ENCODE data around the gene RAI2.

RAI2 gene

DNA sequence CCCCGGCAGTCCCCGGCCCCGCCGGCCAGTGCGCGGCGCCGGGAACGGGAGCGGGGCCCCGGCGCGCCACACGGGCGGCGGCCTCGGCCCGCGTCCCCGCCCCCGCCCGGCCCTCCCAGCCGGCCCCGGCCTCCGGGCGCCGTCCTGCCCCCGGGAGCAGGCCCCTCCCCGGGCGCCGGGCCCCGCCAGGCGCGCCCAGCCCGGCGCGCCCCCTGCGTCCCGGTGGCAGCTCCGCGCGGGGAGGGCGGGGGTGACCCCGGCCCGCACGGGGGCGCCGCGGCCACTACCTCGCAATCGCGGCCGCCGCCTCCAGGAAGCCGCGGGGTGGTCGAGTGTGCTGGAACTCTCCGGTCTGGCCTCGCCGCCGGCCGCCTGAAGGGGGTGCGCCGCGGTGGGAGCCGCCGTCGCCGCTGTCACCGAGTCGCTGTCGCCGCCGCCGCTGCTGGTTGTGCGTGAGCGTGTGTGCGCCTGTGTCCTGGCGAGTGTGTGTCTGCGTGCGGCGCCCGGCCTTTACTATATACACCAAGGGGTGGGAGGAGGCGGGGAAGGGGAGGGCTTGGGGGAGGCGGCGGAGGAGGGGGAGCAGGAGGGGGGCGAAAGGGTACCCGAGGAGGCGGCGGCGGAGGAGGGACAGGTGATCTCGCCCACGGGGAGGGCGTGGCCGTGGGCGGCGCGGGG lies at the start of gene RAI2:
Gene RAI2, minus strand, starts transcription at position 488 of the 678 bp plus-strand sequence. CDS start 59,288 bp downstream, outside the sequence.
- Mint-ChIP-seq H3K4me1 (peaks cover 6% of the 10 kb centered on the region), H3K27ac (no peak within 1 kb of the TSS), H3K36me3 (ENCODE audit: low read depth) (no peaks in the 10 kb centered on the region), H3K4me3 (peak within 1 kb of the TSS; percentile 79), H3K27me3 (ENCODE audit: low read depth, poor library complexity) (peaks cover 92% of the 10 kb centered on the region), H3K9me3 (no peaks in the 10 kb centered on the region)
- TF ChIP-seq, protein P1, sequence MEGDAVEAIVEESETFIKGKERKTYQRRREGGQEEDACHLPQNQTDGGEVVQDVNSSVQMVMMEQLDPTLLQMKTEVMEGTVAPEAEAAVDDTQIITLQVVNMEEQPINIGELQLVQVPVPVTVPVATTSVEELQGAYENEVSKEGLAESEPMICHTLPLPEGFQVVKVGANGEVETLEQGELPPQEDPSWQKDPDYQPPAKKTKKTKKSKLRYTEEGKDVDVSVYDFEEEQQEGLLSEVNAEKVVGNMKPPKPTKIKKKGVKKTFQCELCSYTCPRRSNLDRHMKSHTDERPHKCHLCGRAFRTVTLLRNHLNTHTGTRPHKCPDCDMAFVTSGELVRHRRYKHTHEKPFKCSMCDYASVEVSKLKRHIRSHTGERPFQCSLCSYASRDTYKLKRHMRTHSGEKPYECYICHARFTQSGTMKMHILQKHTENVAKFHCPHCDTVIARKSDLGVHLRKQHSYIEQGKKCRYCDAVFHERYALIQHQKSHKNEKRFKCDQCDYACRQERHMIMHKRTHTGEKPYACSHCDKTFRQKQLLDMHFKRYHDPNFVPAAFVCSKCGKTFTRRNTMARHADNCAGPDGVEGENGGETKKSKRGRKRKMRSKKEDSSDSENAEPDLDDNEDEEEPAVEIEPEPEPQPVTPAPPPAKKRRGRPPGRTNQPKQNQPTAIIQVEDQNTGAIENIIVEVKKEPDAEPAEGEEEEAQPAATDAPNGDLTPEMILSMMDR (IDR thresholded peaks at IDR 0.05), result no peak
- DNase-seq, result peak; percentile 71

DNA sequence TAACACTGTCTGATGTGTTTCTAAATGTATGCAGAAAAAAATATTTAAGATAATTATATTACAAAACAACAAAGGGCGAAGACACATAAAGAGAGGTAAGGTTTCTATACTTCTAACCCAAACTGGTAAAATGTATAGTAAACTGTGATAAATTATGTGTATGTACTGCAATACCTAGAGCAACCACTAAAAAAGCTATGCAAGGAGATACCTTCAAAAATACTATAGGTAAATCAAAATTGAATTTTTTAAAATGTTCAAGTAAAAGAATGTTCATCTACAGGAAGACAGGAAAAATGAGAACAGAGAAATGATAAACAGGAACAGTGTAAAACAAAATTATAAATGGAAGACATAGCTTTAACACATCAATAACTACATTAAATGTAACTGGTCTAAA lies 27.3 kb upstream of the RAI2 start:
- no peak overlapping the region for H3K27ac Mint-ChIP-seq
- peaks cover 30% of the 10 kb centered on the region for H3K9me3 Mint-ChIP-seq
- no peak overlapping the region for H3K4me3 Mint-ChIP-seq
- peaks cover 3% of the 10 kb centered on the region for H3K36me3 Mint-ChIP-seq (ENCODE audit: low read depth)
- no peak for DNase-seq
- H3K27me3 Mint-ChIP-seq (ENCODE audit: low read depth, poor library complexity), result peaks cover 13% of the 10 kb centered on the region
- TF ChIP-seq, protein P1 (IDR thresholded peaks at IDR 0.05), result no peak
- H3K4me1 Mint-ChIP-seq, result no peaks in the 10 kb centered on the region

DNA sequence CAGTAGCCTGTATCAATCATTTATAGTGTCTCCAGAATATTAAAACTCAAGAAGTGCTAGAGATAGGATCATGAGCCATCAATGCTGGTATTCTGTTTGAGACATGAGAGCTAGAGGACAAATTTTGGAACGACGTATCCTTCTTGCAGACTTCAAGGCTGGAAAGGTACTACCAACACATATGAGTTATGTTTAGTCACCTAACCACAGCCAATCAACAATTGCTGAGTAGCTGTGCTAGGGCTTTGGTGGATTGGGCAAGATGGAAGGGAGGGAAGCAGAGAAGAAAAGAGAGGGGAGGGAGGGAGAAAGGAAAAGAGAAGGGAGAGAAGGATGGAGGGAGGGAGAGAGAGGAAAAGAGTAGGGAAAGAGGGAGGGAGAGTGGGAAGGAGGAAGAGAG lies 21.6 kb upstream of the RAI2 start:
- H3K27ac Mint-ChIP-seq, result no peak overlapping the region
- TF ChIP-seq, protein P1 (IDR thresholded peaks at IDR 0.05), result no peak
- peaks cover 6% of the 10 kb centered on the region for H3K36me3 Mint-ChIP-seq (ENCODE audit: low read depth)
- no peak for DNase-seq
- peaks cover 5% of the 10 kb centered on the region for H3K27me3 Mint-ChIP-seq (ENCODE audit: low read depth, poor library complexity)
- H3K9me3 Mint-ChIP-seq, result peaks cover 35% of the 10 kb centered on the region
- no peak overlapping the region for H3K4me3 Mint-ChIP-seq
- H3K4me1 Mint-ChIP-seq, result no peaks in the 10 kb centered on the region

DNA sequence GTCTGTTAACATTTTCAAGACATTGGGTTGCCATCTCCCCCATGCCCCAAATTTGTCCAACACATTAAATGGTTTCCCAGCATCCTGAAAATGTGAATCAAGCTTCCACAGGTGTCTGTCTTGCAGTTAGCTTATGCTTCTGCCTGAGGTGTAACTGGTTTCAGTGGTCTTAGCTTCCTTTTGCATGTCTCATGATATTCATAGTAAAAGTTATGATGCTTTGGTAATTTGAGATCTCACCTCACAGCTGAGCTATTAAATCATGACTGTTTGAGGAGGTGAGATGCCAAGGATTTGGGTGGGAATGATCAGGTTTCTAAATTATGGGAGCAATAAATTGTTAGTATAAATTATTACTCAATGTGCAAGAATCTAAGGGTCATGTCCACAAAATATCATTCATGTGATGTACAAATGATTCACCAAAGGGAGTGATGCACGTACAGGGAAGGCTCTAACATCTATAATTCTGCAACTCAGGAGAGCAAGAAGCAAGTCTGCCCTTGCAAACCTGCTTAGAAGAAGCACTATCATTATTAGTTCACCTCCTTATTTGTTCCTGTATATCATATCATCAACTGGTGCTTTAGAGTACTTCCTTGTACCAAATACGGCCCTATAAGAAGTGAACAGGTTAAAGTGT lies 17.1 kb upstream of the RAI2 start:
- Mint-ChIP-seq H3K4me3 (no peak overlapping the region), H3K4me1 (no peaks in the 10 kb centered on the region), H3K27me3 (ENCODE audit: low read depth, poor library complexity) (peaks cover 8% of the 10 kb centered on the region), H3K9me3 (peaks cover 40% of the 10 kb centered on the region), H3K27ac (no peak overlapping the region), H3K36me3 (ENCODE audit: low read depth) (peaks cover 9% of the 10 kb centered on the region)
- no peak for DNase-seq
- TF ChIP-seq, protein P1 (IDR thresholded peaks at IDR 0.05), result no peak

DNA sequence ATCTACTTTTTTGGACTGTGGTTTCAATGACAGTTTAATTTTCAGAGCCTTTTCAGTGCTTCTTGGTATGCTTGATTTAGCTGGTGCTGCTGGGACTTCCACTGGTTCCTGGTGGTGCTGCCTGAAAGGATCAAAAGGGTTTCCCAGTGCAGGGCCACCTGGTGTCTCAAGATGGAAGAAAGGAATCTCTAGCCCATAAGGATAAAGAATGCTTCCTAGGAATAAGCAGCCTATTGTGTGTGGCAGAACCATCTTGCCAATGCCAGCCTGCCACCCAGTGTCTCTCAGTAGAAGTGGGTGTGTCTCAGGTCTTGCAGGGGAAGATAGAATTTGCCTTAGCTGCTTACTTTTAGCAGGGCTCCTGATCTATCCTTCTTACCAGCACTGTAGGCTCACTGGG lies 15.0 kb upstream of the RAI2 start:
- TF ChIP-seq, protein P1 (IDR thresholded peaks at IDR 0.05), result no peak
- no peaks in the 10 kb centered on the region for H3K4me1 Mint-ChIP-seq
- peaks cover 40% of the 10 kb centered on the region for H3K9me3 Mint-ChIP-seq
- H3K4me3 Mint-ChIP-seq, result no peak overlapping the region
- peaks cover 12% of the 10 kb centered on the region for H3K27me3 Mint-ChIP-seq (ENCODE audit: low read depth, poor library complexity)
- H3K27ac Mint-ChIP-seq, result no peak overlapping the region
- H3K36me3 Mint-ChIP-seq (ENCODE audit: low read depth), result peaks cover 8% of the 10 kb centered on the region
- no peak for DNase-seq

DNA sequence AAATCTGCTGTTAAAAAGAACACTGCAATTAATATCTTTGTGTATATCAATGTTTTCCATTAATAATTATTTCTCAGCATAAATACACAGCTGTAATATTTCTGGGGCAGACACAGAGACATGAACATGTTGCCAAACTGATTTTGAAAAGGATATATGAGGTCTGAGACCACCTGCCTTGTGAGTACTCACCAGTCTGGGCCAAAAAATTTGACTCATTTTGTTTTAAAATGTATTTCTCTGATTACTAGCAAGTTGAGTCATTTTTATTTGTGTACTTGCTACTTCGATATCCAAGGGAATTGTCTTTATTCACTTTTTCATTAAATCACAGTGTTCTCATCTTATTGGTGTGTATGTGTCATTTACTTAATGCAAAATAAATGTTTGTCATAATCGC lies 8.5 kb upstream of the RAI2 start:
- H3K27me3 Mint-ChIP-seq (ENCODE audit: low read depth, poor library complexity), result peaks cover 28% of the 10 kb centered on the region
- TF ChIP-seq, protein P1 (IDR thresholded peaks at IDR 0.05), result no peak
- H3K36me3 Mint-ChIP-seq (ENCODE audit: low read depth), result peaks cover 5% of the 10 kb centered on the region
- no peak overlapping the region for H3K4me3 Mint-ChIP-seq
- H3K9me3 Mint-ChIP-seq, result peaks cover 25% of the 10 kb centered on the region
- H3K4me1 Mint-ChIP-seq, result no peaks in the 10 kb centered on the region
- no peak overlapping the region for H3K27ac Mint-ChIP-seq
- no peak for DNase-seq
